Naive thymus-derived CD4-positive, alpha-beta T cell (primary cell): ENCODE results near the gene PRKD1. TPM values are rescaled to one million over a fixed set of nuclear protein-coding genes. Genes with fewer than 3 reads are reported as not detected.

ENCODE experiments used
- ATAC-seq: fragments of 150-1000 bp; cut with Tn5 transposase; 2 replicates; pipeline ENCODE4 v1.10.0; 2021; ENCODE audit warnings: mild to moderate bottlenecking, moderate library complexity
- CTCF ChIA-PET: fragments of 350-600 bp; sonication (Branson Sonifier 250); formaldehyde crosslinking; loops from one replicate; lab custom pipeline; 2021; ENCODE audit warnings: antibody characterized with exemption; lab: Charles Lee
- POLR2A ChIA-PET: fragments of 350-600 bp; sonication (Branson Sonifier 250); formaldehyde crosslinking; loops from one replicate; lab custom pipeline; 2021; ENCODE audit warnings: antibody characterized with exemption, inconsistent platforms; lab: Charles Lee
- DNase-seq, 9 donors: peaks; one replicate each; pipeline versions ENCODE4 v3.0.0 to v3.0.0-alpha.2; 2020 to 2022; ENCODE audit warnings: mixed read lengths in 1 of 9
- H3K27ac ChIP-seq: one replicate; pipeline ENCODE4 v1.7.0; 2013; ENCODE audit warnings: mild to moderate bottlenecking, low read depth, low read length, moderate library complexity
- H3K27me3 ChIP-seq, 2 donors: one replicate each; pipeline ENCODE4 v1.7.0; 2013; ENCODE audit warnings: low read length in 2 of 2, mild to moderate bottlenecking in 2 of 2, moderate library complexity in 2 of 2; ENCODE audit not compliant: control insufficient read depth in 2 of 2, insufficient read depth in 2 of 2
- H3K36me3 ChIP-seq, 3 experiments: 1 replicate in 2 of 3; 2 replicates in 1 of 3; pipeline ENCODE4 v1.7.0; 2013; ENCODE audit warnings: low read length in 3 of 3, mild to moderate bottlenecking in 3 of 3, moderate library complexity in 1 of 3; ENCODE audit not compliant: insufficient read depth in 3 of 3, control insufficient read depth in 2 of 3
- H3K4me1 ChIP-seq, 2 donors: one replicate each; pipeline ENCODE4 v1.7.0; 2013; ENCODE audit warnings: low read length in 2 of 2, mild to moderate bottlenecking in 2 of 2, moderate library complexity in 1 of 2; ENCODE audit not compliant: control insufficient read depth in 2 of 2, insufficient read depth in 2 of 2
- H3K4me3 ChIP-seq: 2 replicates; pipeline ENCODE4 v1.7.0; 2013; ENCODE audit warnings: mild to moderate bottlenecking, low read length
- H3K9me3 ChIP-seq, 3 experiments: 1 replicate in 2 of 3; 2 replicates in 1 of 3; pipeline ENCODE4 v1.7.0; 2013; ENCODE audit warnings: low read length in 3 of 3; ENCODE audit not compliant: control insufficient read depth in 2 of 3
- H3K27ac Mint-ChIP-seq, 9 donors: one replicate each; pipeline ENCODE4 v1.8.0; 2020 to 2022; ENCODE audit warnings: mixed read lengths in 9 of 9, mild to moderate bottlenecking in 8 of 9, moderate library complexity in 5 of 9, inconsistent platforms in 2 of 9
- H3K27me3 Mint-ChIP-seq, 5 donors: one replicate each; pipeline ENCODE4 v1.8.0; 2021 to 2022; ENCODE audit warnings: mixed read lengths in 5 of 5, mild to moderate bottlenecking in 1 of 5
- H3K36me3 Mint-ChIP-seq, 5 donors: one replicate each; pipeline ENCODE4 v1.8.0; 2020 to 2022; ENCODE audit warnings: mixed read lengths in 5 of 5, mild to moderate bottlenecking in 3 of 5, inconsistent platforms in 1 of 5
- H3K4me1 Mint-ChIP-seq, 7 donors: one replicate each; pipeline ENCODE4 v1.8.0; 2020 to 2022; ENCODE audit warnings: mixed read lengths in 7 of 7, mild to moderate bottlenecking in 3 of 7, inconsistent platforms in 1 of 7
- H3K4me3 Mint-ChIP-seq, 10 donors: one replicate each; pipeline ENCODE4 v1.8.0; 2020 to 2022; ENCODE audit warnings: mild to moderate bottlenecking in 10 of 10, mixed read lengths in 10 of 10, moderate library complexity in 6 of 10, inconsistent platforms in 2 of 10
- H3K9me3 Mint-ChIP-seq, 11 donors: one replicate each; pipeline ENCODE4 v1.8.0; 2020 to 2022; ENCODE audit warnings: mixed read lengths in 11 of 11, mild to moderate bottlenecking in 4 of 11, inconsistent platforms in 1 of 11, moderate library complexity in 1 of 11
- intact Hi-C, 2 donors: fragments of 100-400 bp; cut with micrococcal nuclease; formaldehyde crosslinking; loops; one replicate each; pipeline ENCODE4 v1.15.1; 2023
- polyA plus RNA-seq, 2 donors: library from polyadenylated mRNA; unstranded; fragments of 300-500 nt; fragmentation: Illumina TruSeq; gene quantifications; one replicate each; pipeline ENCODE4 v1.2.3, GENCODE V29; 2021
- total RNA-seq, 6 experiments: library from RNA in 5 of 6; stranded (reverse) in 5 of 6; gene quantifications; 1 replicate in 5 of 6; 2 replicates in 1 of 6; pipeline ENCODE4 v1.2.3 and lab custom pipeline; 2021 to 2026

PRKD1 gene
- total and polyA plus RNA-seq, 7 experiments from 2014 or later, result not detected

DNA sequence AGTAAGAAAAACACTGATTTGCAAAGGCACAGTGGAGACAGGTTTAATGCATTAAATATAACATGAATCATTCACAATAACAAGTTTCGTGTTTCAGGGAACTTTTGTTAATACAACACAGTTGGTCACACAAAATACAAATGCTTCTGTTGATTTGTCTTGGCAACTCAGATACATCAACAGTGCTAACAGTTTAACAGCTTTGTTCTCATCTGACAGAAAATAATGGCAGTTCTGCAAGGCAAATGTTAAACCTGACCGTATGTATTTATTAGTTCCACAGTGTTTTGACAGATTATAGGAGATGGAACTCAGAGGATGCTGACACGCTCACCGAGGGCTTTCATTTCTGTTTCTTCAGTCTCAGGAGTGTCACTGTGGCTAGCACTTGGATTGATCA is 350.7 kb downstream of the PRKD1 start:
- Mint-ChIP-seq H3K36me3 (no peaks in the 10 kb centered on the region), H3K27me3 (no peaks in the 10 kb centered on the region), H3K4me1 (no peaks in the 10 kb centered on the region), H3K4me3 (no peak overlapping the region), H3K27ac (no peak overlapping the region), H3K9me3 (peaks cover 0 to 29% (median 2%) of the 10 kb centered on the region in 11 donors)
- intact Hi-C loops, result no loop called here
- Histone ChIP-seq H3K4me1 (no peaks in the 10 kb centered on the region), H3K27me3 (no peaks in the 10 kb centered on the region), H3K27ac (no peak overlapping the region), H3K36me3 (no peaks in the 10 kb centered on the region), H3K9me3 (no peaks in the 10 kb centered on the region), H3K4me3 (no peak overlapping the region)
- ChIA-PET CTCF (no interaction called here), POLR2A (no interaction called here)
- no peak for DNase-seq
- ATAC-seq, result no peak

DNA sequence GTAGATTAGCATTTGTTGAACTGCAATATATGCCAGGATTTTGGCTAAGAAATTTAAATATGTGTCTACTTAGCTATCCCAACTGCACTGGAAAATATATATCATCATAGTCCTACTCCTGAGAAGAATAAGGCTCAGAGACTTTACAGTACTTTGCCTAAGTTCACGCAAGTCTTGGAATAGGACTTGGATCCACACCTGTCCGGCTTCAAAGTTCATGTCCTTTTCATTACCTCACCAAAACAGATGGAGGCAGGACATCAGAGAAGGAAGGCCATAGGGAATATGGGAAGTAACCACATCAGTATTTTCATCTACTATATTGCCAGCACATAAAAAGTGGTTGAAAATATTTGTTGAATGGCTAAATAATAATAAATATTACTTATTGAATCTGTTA is 358.5 kb downstream of the PRKD1 start:
- H3K27me3 Mint-ChIP-seq, result no peaks in the 10 kb centered on the region
- no peak overlapping the region for H3K4me3 Mint-ChIP-seq
- intact Hi-C loops, result no loop called here
- no peaks in the 10 kb centered on the region for H3K36me3 Mint-ChIP-seq
- H3K27ac Mint-ChIP-seq, result no peak overlapping the region
- ChIA-PET CTCF (no interaction called here), POLR2A (no interaction called here)
- Histone ChIP-seq H3K4me1 (no peaks in the 10 kb centered on the region), H3K36me3 (no peaks in the 10 kb centered on the region), H3K4me3 (no peak overlapping the region), H3K27ac (no peak overlapping the region), H3K9me3 (peaks cover 0 to 4% (median 0%) of the 10 kb centered on the region in 3 experiments), H3K27me3 (no peaks in the 10 kb centered on the region)
- no peaks in the 10 kb centered on the region for H3K4me1 Mint-ChIP-seq
- peaks cover 7 to 55% (median 15%) of the 10 kb centered on the region in 11 donors for H3K9me3 Mint-ChIP-seq
- ATAC-seq, result no peak
- DNase-seq, result no peak

DNA sequence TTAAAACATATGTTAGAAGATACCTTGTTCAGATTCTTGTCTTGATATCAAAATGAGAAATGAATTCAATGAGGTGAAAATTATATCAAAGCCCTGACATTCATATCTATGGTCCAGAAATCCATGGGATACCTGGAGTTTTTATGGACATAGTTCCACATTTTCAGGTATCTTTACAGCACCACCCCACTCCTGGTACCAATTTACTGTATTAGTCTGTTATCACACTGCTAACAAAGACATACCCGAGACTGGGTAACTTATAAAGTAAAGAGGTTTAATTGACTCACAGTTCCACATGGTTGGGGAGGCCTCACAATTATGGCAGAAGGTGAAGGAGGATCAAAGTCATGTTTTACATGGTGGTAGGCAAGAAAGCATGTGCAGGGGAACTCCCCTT is 361.5 kb downstream of the PRKD1 start:
- H3K27me3 Mint-ChIP-seq, result no peaks in the 10 kb centered on the region
- H3K9me3 Mint-ChIP-seq, result peaks cover 5 to 35% (median 15%) of the 10 kb centered on the region in 11 donors
- ATAC-seq (no peak), DNase-seq (no peak)
- H3K27ac ChIP-seq, result no peak overlapping the region
- H3K27ac Mint-ChIP-seq, result no peak overlapping the region
- no peaks in the 10 kb centered on the region for H3K36me3 ChIP-seq
- ChIA-PET CTCF (no interaction called here), POLR2A (no interaction called here)
- intact Hi-C loops, result no loop called here
- H3K9me3 ChIP-seq, result peaks cover 0 to 4% (median 0%) of the 10 kb centered on the region in 3 experiments
- no peaks in the 10 kb centered on the region for H3K4me1 Mint-ChIP-seq
- no peaks in the 10 kb centered on the region for H3K36me3 Mint-ChIP-seq
- H3K4me3 Mint-ChIP-seq, result no peak overlapping the region
- H3K4me1 ChIP-seq, result no peaks in the 10 kb centered on the region
- no peak overlapping the region for H3K4me3 ChIP-seq
- no peaks in the 10 kb centered on the region for H3K27me3 ChIP-seq

DNA sequence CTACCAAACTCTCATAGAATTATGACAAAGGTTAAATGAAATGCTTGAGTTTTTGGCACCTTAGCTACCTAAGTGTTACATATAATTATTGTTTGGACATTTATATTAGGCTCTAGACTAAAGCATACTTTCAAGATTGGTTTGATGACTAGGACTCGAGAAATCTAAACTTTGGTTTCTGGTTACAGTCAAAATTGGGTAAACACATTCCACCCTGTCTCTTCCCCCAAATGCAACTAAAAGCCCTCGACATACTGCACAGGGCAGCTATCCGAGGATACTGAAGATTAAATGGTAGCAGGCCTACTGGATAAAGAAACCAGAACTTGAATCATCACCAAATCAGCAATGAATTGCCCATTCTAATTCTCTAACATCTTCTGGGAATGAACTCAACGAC is 369.1 kb downstream of the PRKD1 start:
- H3K4me3 Mint-ChIP-seq, result no peak overlapping the region
- Histone ChIP-seq H3K9me3 (no peaks in the 10 kb centered on the region), H3K27me3 (no peaks in the 10 kb centered on the region), H3K27ac (no peak overlapping the region), H3K36me3 (no peaks in the 10 kb centered on the region), H3K4me1 (no peaks in the 10 kb centered on the region), H3K4me3 (no peak overlapping the region)
- peaks cover 0 to 9% (median 1%) of the 10 kb centered on the region in 11 donors for H3K9me3 Mint-ChIP-seq
- no peak overlapping the region for H3K27ac Mint-ChIP-seq
- H3K4me1 Mint-ChIP-seq, result no peaks in the 10 kb centered on the region
- CTCF ChIA-PET, result no interaction called here
- H3K36me3 Mint-ChIP-seq, result no peaks in the 10 kb centered on the region
- POLR2A ChIA-PET, result no interaction called here
- ATAC-seq, result no peak
- DNase-seq, result no peak
- intact Hi-C loops, result loop anchor here in 1 of 2 donors (10.0 kb wide), 1 partner anchor 966 kb away; no protein-coding TSS in a partner anchor
- H3K27me3 Mint-ChIP-seq, result no peaks in the 10 kb centered on the region

DNA sequence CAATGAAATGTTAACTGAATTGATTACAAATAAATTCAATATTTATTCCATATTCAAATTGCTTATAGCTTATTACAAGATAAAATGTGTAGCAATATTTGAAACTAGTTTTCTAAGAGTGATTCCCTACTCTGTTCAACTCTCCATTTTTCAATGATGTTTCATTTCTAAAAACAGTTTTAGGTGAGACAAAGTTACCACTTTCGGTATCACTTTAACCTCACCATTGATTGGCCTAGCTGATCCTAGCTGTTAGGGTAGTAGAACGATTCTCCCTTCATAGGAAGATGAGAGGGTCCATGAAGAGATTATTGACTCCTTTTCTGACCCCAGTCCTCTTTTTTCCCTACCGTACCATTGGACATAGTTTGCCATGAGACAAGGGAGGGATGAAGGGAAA is 373.3 kb downstream of the PRKD1 start:
- Mint-ChIP-seq H3K27ac (no peak overlapping the region), H3K36me3 (no peaks in the 10 kb centered on the region), H3K27me3 (no peaks in the 10 kb centered on the region), H3K9me3 (peaks cover 0 to 7% (median 2%) of the 10 kb centered on the region in 11 donors), H3K4me1 (no peaks in the 10 kb centered on the region), H3K4me3 (no peak overlapping the region)
- H3K27me3 ChIP-seq, result no peaks in the 10 kb centered on the region
- no peak overlapping the region for H3K4me3 ChIP-seq
- H3K4me1 ChIP-seq, result no peaks in the 10 kb centered on the region
- H3K27ac ChIP-seq, result no peak overlapping the region
- ATAC-seq, result no peak
- intact Hi-C loops, result loop anchor here (5.0 to 10.0 kb wide), 2 partner anchors 968 to 970 kb away; no protein-coding TSS in a partner anchor
- ChIA-PET POLR2A (no interaction called here), CTCF (no interaction called here)
- no peaks in the 10 kb centered on the region for H3K36me3 ChIP-seq
- no peaks in the 10 kb centered on the region for H3K9me3 ChIP-seq
- no peak for DNase-seq

DNA sequence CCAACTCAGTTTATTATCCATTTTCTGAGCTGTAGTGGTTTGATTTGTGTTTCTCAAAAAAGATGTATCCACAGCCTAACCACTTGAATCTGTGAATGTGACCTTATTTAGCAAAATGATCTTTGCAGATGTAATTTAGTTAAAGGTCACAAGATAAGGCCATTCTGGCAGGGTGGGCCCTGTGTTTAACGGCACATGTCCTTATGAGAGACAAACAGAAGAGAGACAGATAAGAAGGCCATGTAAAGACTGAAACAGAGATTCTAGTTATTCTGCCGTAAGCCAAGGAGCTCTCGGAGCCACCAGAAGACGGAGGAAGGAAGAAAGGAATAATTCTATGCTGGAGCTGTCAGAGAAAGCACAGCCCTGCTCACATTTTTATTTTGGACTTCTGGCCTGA is 374.2 kb downstream of the PRKD1 start:
- POLR2A ChIA-PET, result no interaction called here
- H3K36me3 ChIP-seq, result no peaks in the 10 kb centered on the region
- CTCF ChIA-PET, result no interaction called here

DNA sequence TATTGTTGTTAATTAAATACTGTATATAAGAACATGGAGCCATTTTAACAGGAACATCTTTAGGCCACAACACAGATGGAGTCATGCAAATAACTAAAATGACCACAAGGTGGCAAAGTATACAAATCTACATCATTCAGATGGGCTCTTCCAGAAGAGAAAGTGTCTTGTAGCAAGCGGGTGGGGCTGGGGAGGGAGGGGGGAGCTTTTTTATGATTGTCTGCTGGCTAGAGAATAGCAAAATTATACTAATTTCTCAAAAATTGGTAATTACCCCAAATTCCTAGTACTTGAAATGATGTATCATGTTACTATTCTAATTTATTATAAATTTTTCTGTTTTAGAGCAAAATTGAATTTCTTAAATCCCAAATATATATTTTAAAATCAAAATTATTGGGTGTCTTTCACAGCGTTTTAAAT is 378.7 kb downstream of the PRKD1 start:
- ATAC-seq, result no peak
- no peak overlapping the region for H3K27ac ChIP-seq
- ChIA-PET POLR2A (no interaction called here), CTCF (no interaction called here)
- no peaks in the 10 kb centered on the region for H3K4me1 Mint-ChIP-seq
- H3K4me1 ChIP-seq, result no peaks in the 10 kb centered on the region
- no peaks in the 10 kb centered on the region for H3K27me3 ChIP-seq
- H3K4me3 Mint-ChIP-seq, result no peak overlapping the region
- DNase-seq, result peak in 2 of 9 donors; percentile 0
- H3K4me3 ChIP-seq, result no peak overlapping the region
- no peaks in the 10 kb centered on the region for H3K36me3 Mint-ChIP-seq
- no peaks in the 10 kb centered on the region for H3K9me3 ChIP-seq
- intact Hi-C loops, result loop anchor here in 1 of 2 donors (2.0 kb wide), 1 partner anchor 666 kb away; no protein-coding TSS in a partner anchor
- H3K27ac Mint-ChIP-seq, result no peak overlapping the region
- no peaks in the 10 kb centered on the region for H3K36me3 ChIP-seq
- no peaks in the 10 kb centered on the region for H3K27me3 Mint-ChIP-seq
- H3K9me3 Mint-ChIP-seq, result peaks cover 0 to 2% (median 0%) of the 10 kb centered on the region in 11 donors

More for the DNA sequence above, 374.2 kb downstream of the PRKD1 start:
- no peaks in the 10 kb centered on the region for H3K4me1 Mint-ChIP-seq
- H3K9me3 ChIP-seq, result no peaks in the 10 kb centered on the region
- no peak overlapping the region for H3K27ac Mint-ChIP-seq
- ATAC-seq, result no peak
- H3K36me3 Mint-ChIP-seq, result no peaks in the 10 kb centered on the region
- no peak overlapping the region for H3K4me3 Mint-ChIP-seq
- H3K4me1 ChIP-seq, result no peaks in the 10 kb centered on the region
- intact Hi-C loops, result loop anchor here (5.0 to 10.0 kb wide), 2 partner anchors 969 to 971 kb away; no protein-coding TSS in a partner anchor
- no peaks in the 10 kb centered on the region for H3K27me3 ChIP-seq
- DNase-seq, result no peak
- peaks cover 0 to 4% (median 0%) of the 10 kb centered on the region in 11 donors for H3K9me3 Mint-ChIP-seq
- no peaks in the 10 kb centered on the region for H3K27me3 Mint-ChIP-seq
- no peak overlapping the region for H3K27ac ChIP-seq
- H3K4me3 ChIP-seq, result no peak overlapping the region
